GM23338 (cell line): ENCODE data around the gene SIGLEC12. TPM values are rescaled to one million over a fixed set of nuclear protein-coding genes. Genes with fewer than 3 reads are reported as not detected.

Source experiments
- ATAC-seq: fragments of 200-7000 bp; cut with Tn5 transposase; 3 replicates; pipeline ENCODE4 v1.9.1; 2020
- DNase-seq: peaks from one replicate; pipeline ENCODE4 v3.0.0-alpha.2; 2015; ENCODE audit warnings: low spot score
- H2AFZ ChIP-seq: fragments of 200-600 bp; sonication (generic); 2 replicates; pipeline ENCODE4 v1.8.0; 2016; ENCODE audit warnings: antibody characterized with exemption, mild to moderate bottlenecking, moderate library complexity
- H3F3A ChIP-seq: fragments of 200-600 bp; sonication (generic); replicated peaks from 2 replicates; pipeline ENCODE4 v1.8.0; 2017; ENCODE audit warnings: antibody characterized with exemption, mixed run types, low read depth
- H3K27ac ChIP-seq: fragments of 200-600 bp; sonication (generic); 2 replicates; pipeline ENCODE4 v1.6.1; 2016; ENCODE audit warnings: low read depth
- H3K27me3 ChIP-seq: fragments of 200-600 bp; sonication (generic); 2 replicates; pipeline ENCODE4 v1.8.0; 2016; ENCODE audit warnings: mild to moderate bottlenecking, mixed run types, moderate library complexity; ENCODE audit not compliant: insufficient read depth
- H3K36me3 ChIP-seq: fragments of 200-600 bp; sonication (generic); 2 replicates; pipeline ENCODE4 v1.8.0; 2016; ENCODE audit warnings: mild to moderate bottlenecking; ENCODE audit not compliant: insufficient read depth
- H3K4me1 ChIP-seq: fragments of 200-600 bp; sonication (generic); 2 replicates; pipeline ENCODE4 v1.8.0; 2016; ENCODE audit warnings: mild to moderate bottlenecking, moderate library complexity; ENCODE audit not compliant: insufficient read depth
- H3K4me2 ChIP-seq: fragments of 200-600 bp; sonication (generic); 2 replicates; pipeline ENCODE4 v1.7.1; 2017; ENCODE audit warnings: mixed run types
- H3K4me3 ChIP-seq: fragments of 200-600 bp; sonication (generic); 2 replicates; pipeline ENCODE4 v1.6.1; 2016; ENCODE audit warnings: mixed run types
- H3K79me2 ChIP-seq: fragments of 200-600 bp; sonication (generic); replicated peaks from 2 replicates; pipeline ENCODE4 v1.8.0; 2017; ENCODE audit warnings: mild to moderate bottlenecking; ENCODE audit not compliant: insufficient read depth
- H3K9me2 ChIP-seq: fragments of 200-600 bp; sonication (generic); 2 replicates; pipeline ENCODE4 v1.8.0; 2017; ENCODE audit not compliant: insufficient read depth
- H4K20me1 ChIP-seq: fragments of 200-600 bp; sonication (generic); replicated peaks from 2 replicates; pipeline ENCODE4 v1.8.0; 2017; ENCODE audit warnings: mild to moderate bottlenecking; ENCODE audit not compliant: insufficient read depth
- H3K27ac Mint-ChIP-seq: 2 replicates; pipeline ENCODE4 v1.8.0; 2020; ENCODE audit warnings: inconsistent platforms, mild to moderate bottlenecking, moderate library complexity, mixed read lengths
- H3K27me3 Mint-ChIP-seq: 3 replicates; pipeline ENCODE4 v1.8.0; 2022; ENCODE audit warnings: low read depth, mild to moderate bottlenecking, moderate library complexity, mixed read lengths, inconsistent platforms; ENCODE audit not compliant: insufficient read depth, poor library complexity
- H3K36me3 Mint-ChIP-seq: 3 replicates; pipeline ENCODE4 v1.8.0; 2021; ENCODE audit warnings: low read depth, mild to moderate bottlenecking, inconsistent platforms, moderate library complexity, mixed read lengths
- H3K4me1 Mint-ChIP-seq: 3 replicates; pipeline ENCODE4 v1.8.0; 2020; ENCODE audit warnings: mild to moderate bottlenecking, inconsistent platforms, mixed read lengths
- H3K4me3 Mint-ChIP-seq: 3 replicates; pipeline ENCODE4 v1.8.0; 2021; ENCODE audit warnings: moderate library complexity, mild to moderate bottlenecking, inconsistent platforms, mixed read lengths
- H3K9me3 Mint-ChIP-seq: 3 replicates; pipeline ENCODE4 v1.8.0; 2020; ENCODE audit warnings: moderate library complexity, mild to moderate bottlenecking, inconsistent platforms, mixed read lengths
- EZH2 ChIP-seq: fragments of 200-600 bp; sonication (generic); IDR thresholded peaks from one replicate; pipeline ENCODE4 v1.8.0; 2017; ENCODE audit warnings: antibody characterized with exemption, mild to moderate bottlenecking, low read depth; ENCODE audit not compliant: unreplicated experiment
- EZH2phosphoT487 ChIP-seq: fragments of 200-600 bp; sonication (generic); IDR thresholded peaks from one replicate; pipeline ENCODE4 v1.8.1; 2018; ENCODE audit warnings: antibody characterized with exemption; ENCODE audit not compliant: unreplicated experiment
- JUNB ChIP-seq: IDR thresholded peaks from one replicate; pipeline ENCODE4 v1.6.1; 2016; ENCODE audit warnings: antibody characterized with exemption; ENCODE audit not compliant: unreplicated experiment
- NANOG ChIP-seq: IDR thresholded peaks from 2 replicates; pipeline ENCODE4 v1.6.1; 2016; ENCODE audit warnings: antibody characterized with exemption, borderline replicate concordance
- ZNF114 ChIP-seq: fragments of 250-450 bp; sonication (Bioruptor Pico); IDR thresholded peaks from 2 replicates; pipeline ENCODE4 v1.5.0; 2020; ENCODE audit warnings: mild to moderate bottlenecking, moderate library complexity
- polyA plus RNA-seq: library from polyadenylated mRNA; unstranded; fragments of >200 nt; fragmentation: Nextera tagmentation; extraction: Ambion mirVana; gene quantifications from 2 replicates; pipeline ENCODE4 v1.2.1, GENCODE V29; 2016
- total RNA-seq: library from RNA; depleted of rRNA; stranded (reverse); fragments of >200 nt; shearing (Covaris generic); gene quantifications from 2 replicates; pipeline ENCODE4 v1.2.3, GENCODE V29; 2014
- TF ChIP-seq, protein P1 (sequence below): fragments of 250-450 bp; sonication (Bioruptor Pico); IDR thresholded peaks from 2 replicates; pipeline ENCODE4 v1.5.0; 2020; ENCODE audit warnings: mild to moderate bottlenecking, moderate library complexity
- TF ChIP-seq, protein P2 (sequence below): IDR thresholded peaks from one replicate; pipeline ENCODE4 v1.6.1; 2018; ENCODE audit warnings: antibody characterized with exemption; ENCODE audit not compliant: unreplicated experiment

SIGLEC12 gene
- total and polyA plus RNA-seq, 2 experiments from 2014 or later: not detected

DNA sequence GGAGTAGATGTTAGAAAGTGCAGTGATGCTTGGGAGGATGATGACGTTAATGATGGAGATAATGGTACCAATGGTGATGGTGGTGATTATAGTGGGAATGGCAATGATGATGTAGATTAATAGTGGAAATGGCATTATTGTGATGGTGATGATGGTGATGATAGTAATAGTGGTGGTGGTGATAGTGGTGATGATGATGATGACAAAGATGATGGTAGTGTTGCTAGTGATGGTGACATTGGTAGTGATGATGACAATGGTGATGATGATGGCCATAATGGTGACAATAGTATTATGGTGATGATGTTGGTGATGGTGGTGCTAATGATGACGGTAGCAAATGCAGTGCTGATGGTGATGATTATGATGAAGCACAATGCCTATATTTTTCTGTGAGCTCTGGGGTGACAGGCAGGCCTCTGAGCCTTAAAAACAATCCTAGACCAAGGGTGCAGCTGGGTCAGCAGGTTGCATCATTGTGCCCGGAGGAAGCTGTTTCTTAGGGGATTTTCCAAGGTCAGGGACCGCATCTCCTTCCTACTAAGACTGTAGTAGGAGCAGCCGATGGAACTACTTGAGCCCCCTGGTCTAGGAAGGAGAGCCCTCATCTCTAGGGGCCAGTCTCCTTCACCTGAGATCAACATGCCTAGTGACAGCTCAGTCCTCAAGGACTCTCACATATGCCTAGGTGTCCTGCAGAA, 15.5 kb downstream of the SIGLEC12 start (continued):
- TF ChIP-seq, protein P1, sequence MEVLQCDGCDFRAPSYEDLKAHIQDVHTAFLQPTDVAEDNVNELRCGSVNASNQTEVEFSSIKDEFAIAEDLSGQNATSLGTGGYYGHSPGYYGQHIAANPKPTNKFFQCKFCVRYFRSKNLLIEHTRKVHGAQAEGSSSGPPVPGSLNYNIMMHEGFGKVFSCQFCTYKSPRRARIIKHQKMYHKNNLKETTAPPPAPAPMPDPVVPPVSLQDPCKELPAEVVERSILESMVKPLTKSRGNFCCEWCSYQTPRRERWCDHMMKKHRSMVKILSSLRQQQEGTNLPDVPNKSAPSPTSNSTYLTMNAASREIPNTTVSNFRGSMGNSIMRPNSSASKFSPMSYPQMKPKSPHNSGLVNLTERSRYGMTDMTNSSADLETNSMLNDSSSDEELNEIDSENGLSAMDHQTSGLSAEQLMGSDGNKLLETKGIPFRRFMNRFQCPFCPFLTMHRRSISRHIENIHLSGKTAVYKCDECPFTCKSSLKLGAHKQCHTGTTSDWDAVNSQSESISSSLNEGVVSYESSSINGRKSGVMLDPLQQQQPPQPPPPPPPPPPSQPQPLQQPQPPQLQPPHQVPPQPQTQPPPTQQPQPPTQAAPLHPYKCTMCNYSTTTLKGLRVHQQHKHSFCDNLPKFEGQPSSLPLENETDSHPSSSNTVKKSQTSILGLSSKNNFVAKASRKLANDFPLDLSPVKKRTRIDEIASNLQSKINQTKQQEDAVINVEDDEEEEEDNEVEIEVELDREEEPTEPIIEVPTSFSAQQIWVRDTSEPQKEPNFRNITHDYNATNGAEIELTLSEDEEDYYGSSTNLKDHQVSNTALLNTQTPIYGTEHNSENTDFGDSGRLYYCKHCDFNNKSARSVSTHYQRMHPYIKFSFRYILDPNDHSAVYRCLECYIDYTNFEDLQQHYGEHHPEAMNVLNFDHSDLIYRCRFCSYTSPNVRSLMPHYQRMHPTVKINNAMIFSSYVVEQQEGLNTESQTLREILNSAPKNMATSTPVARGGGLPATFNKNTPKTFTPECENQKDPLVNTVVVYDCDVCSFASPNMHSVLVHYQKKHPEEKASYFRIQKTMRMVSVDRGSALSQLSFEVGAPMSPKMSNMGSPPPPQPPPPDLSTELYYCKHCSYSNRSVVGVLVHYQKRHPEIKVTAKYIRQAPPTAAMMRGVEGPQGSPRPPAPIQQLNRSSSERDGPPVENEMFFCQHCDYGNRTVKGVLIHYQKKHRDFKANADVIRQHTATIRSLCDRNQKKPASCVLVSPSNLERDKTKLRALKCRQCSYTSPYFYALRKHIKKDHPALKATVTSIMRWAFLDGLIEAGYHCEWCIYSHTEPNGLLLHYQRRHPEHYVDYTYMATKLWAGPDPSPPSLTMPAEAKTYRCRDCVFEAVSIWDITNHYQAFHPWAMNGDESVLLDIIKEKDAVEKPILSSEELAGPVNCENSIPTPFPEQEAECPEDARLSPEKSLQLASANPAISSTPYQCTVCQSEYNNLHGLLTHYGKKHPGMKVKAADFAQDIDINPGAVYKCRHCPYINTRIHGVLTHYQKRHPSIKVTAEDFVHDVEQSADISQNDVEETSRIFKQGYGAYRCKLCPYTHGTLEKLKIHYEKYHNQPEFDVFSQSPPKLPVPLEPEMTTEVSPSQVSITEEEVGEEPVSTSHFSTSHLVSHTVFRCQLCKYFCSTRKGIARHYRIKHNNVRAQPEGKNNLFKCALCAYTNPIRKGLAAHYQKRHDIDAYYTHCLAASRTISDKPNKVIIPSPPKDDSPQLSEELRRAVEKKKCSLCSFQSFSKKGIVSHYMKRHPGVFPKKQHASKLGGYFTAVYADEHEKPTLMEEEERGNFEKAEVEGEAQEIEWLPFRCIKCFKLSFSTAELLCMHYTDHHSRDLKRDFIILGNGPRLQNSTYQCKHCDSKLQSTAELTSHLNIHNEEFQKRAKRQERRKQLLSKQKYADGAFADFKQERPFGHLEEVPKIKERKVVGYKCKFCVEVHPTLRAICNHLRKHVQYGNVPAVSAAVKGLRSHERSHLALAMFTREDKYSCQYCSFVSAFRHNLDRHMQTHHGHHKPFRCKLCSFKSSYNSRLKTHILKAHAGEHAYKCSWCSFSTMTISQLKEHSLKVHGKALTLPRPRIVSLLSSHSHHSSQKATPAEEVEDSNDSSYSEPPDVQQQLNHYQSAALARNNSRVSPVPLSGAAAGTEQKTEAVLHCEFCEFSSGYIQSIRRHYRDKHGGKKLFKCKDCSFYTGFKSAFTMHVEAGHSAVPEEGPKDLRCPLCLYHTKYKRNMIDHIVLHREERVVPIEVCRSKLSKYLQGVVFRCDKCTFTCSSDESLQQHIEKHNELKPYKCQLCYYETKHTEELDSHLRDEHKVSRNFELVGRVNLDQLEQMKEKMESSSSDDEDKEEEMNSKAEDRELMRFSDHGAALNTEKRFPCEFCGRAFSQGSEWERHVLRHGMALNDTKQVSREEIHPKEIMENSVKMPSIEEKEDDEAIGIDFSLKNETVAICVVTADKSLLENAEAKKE (CRISPR knock-in tag): no peak
- TF ChIP-seq NANOG (no peak), EZH2phosphoT487 (no peak), JUNB (no peak), ZNF114 (CRISPR knock-in tag) (no peak), EZH2 (no peak)

DNA sequence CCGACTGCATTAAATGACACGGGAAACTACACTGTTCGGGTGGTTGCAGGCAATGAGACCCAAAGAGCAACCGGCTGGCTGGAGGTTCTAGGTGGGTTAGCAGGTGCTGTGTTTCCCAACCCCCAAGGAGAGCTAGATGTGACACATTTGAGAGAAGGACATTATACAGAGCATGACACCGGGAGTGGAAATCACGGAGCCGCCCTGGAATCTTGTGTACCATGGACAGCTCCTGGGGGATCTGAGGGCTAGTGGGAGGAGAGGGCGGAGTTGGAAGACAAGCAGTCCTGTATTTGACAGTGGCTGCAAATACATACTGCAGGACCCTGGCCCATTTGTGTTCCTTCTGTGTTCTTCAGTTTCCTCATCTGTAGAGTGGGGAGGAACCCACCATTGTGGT, 21.0 kb downstream of the SIGLEC12 start:
- no peaks in the 10 kb centered on the region for H3K36me3 ChIP-seq
- H3K27me3 Mint-ChIP-seq: peaks cover 14% of the 10 kb centered on the region
- no peaks in the 10 kb centered on the region for H3K4me1 Mint-ChIP-seq
- no peaks in the 10 kb centered on the region for H4K20me1 ChIP-seq
- peaks cover 35% of the 10 kb centered on the region for H3K36me3 Mint-ChIP-seq
- ATAC-seq (peak; percentile 72), DNase-seq (peak; percentile 81)
- H2AFZ ChIP-seq: no peak overlapping the region
- H3K9me2 ChIP-seq: peaks cover 5% of the 10 kb centered on the region; the same call in 1 of the 2 replicates
- no peak overlapping the region for H3K27ac ChIP-seq
- H3K4me1 ChIP-seq: no peaks in the 10 kb centered on the region
- TF ChIP-seq, protein P2, sequence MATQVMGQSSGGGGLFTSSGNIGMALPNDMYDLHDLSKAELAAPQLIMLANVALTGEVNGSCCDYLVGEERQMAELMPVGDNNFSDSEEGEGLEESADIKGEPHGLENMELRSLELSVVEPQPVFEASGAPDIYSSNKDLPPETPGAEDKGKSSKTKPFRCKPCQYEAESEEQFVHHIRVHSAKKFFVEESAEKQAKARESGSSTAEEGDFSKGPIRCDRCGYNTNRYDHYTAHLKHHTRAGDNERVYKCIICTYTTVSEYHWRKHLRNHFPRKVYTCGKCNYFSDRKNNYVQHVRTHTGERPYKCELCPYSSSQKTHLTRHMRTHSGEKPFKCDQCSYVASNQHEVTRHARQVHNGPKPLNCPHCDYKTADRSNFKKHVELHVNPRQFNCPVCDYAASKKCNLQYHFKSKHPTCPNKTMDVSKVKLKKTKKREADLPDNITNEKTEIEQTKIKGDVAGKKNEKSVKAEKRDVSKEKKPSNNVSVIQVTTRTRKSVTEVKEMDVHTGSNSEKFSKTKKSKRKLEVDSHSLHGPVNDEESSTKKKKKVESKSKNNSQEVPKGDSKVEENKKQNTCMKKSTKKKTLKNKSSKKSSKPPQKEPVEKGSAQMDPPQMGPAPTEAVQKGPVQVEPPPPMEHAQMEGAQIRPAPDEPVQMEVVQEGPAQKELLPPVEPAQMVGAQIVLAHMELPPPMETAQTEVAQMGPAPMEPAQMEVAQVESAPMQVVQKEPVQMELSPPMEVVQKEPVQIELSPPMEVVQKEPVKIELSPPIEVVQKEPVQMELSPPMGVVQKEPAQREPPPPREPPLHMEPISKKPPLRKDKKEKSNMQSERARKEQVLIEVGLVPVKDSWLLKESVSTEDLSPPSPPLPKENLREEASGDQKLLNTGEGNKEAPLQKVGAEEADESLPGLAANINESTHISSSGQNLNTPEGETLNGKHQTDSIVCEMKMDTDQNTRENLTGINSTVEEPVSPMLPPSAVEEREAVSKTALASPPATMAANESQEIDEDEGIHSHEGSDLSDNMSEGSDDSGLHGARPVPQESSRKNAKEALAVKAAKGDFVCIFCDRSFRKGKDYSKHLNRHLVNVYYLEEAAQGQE: peak; percentile 93
- TF ChIP-seq EZH2phosphoT487: no peak
- H3K4me2 ChIP-seq: no peak overlapping the region
- H3K4me3 Mint-ChIP-seq: no peak overlapping the region
- no peak overlapping the region for H3K27ac Mint-ChIP-seq
- H3K27me3 ChIP-seq: no peaks in the 10 kb centered on the region
- H3K79me2 ChIP-seq: no peaks in the 10 kb centered on the region
- H3F3A ChIP-seq: no peaks in the 10 kb centered on the region
- no peak overlapping the region for H3K4me3 ChIP-seq
- peaks cover 95% of the 10 kb centered on the region for H3K9me3 Mint-ChIP-seq
